Renal cortical epithelial cell (primary cell): ENCODE results near the gene ZMAT5. TPM values are rescaled to one million over a fixed set of nuclear protein-coding genes. Genes with fewer than 3 reads are reported as not detected.

Experiments
- DNase-seq: peaks from one replicate; pipeline ENCODE4 v3.0.0-alpha.2; 2011; ENCODE audit warnings: low read depth
- total RNA-seq: library from RNA; depleted of rRNA; stranded (reverse); fragments of >200 nt; gene quantifications from 2 replicates; pipeline ENCODE4 v1.2.3, GENCODE V29; 2014

The ZMAT5 gene
- total RNA-seq, 1 donor from 2014 or later: 14.5 TPM

- no peak for DNase-seq
Measured at GRCh38 chr22:29731058-29731850, 35.6 kb downstream of the ZMAT5 start.

DNA sequence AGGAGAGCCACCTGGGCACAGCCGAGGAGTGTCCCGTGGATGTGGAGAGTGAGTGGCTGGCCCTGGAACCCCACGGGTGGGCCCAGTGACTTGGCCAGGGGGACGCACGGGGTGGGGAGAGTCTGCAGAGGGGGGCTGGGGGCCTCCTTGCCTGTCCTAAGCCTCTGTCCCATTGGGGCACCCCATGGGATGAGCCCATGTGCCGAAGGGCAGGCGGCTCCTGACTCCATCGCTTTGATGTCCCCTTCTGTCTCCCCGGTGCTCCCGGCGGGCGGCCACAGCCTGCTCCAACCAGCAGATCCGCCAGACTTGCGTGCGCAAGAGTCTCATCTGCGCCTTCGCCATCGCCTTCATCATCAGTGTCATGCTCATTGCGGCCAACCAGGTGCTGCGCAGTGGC lies 37.6 kb downstream of the ZMAT5 start:
- DNase-seq: no peak

- DNase-seq: no peak
Measured at GRCh38 chr22:29727131-29727523, 39.7 kb downstream of the ZMAT5 start.

DNA sequence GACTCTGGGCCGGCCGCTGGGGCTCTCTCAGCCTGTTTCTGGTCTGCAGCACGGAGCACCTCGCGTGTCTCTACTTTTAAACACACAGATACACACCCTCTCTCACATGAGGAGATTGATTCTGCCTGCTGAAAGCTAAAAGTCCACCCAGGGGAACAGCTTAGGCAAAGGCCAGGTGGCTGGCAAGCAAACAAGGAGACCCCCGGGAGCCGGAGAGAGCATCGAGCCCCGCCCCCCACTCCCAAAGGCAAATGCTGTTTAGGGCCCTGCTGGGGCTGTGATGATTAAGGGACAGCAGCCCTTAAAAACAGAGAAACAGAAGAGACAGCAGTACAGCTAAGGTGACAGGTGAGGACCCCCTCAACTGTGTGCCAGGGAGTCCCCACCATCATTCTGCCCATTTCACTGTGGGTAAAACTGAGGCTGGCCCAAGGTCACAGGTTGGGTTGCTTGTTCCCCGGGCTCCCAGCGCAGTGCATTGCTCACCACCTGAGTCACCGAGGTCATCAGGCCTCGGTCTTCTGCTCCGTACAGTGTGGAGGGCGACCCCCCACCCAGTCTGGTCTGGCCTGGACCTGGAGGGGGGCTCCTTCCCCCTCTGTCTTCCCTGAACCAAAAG lies 40.2 kb downstream of the ZMAT5 start:
- no peak for DNase-seq

DNA sequence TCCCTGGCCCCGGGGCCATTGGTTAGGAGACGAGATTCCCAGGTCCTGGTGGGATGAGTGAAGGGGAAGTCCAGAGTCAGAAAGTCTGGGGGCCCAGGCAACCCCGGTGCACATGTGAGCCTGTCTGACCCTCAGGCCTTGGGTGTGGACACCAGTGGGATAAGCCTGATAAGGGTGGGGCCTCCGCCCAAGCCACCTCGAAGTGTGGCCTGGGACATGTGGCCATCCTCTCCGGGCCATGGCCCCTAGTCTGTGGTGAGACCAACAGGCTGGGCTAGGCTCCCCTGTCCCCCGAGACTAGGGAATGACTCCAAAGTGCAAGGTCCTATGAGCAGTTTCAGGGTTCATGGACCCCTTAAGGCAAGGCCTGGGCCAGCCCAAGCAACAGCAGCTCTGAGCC lies 40.7 kb downstream of the ZMAT5 start:
- DNase-seq: no peak

- no peak for DNase-seq
Measured at GRCh38 chr22:29724843-29725242, 42.0 kb downstream of the ZMAT5 start.

DNA sequence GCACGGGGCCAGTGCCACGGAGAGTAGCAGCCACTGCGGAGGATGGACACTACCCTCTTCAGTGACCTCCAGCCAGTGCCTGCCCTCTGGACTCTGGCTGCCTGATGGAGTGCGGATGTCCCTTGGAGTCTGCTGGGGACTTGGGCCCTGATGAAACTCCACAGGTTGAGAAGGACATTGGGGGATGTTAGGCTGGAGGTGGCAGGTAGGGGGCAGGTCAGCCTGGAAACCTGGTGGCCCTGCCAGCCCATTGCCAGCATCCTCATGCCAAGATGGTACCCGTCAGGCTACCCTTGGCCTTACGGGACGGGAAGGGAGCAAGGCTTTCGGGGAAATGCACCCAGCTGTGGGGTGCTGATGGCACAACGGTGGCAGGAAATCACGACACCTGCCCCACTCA lies 43.0 kb downstream of the ZMAT5 start:
- DNase-seq: no peak

DNA sequence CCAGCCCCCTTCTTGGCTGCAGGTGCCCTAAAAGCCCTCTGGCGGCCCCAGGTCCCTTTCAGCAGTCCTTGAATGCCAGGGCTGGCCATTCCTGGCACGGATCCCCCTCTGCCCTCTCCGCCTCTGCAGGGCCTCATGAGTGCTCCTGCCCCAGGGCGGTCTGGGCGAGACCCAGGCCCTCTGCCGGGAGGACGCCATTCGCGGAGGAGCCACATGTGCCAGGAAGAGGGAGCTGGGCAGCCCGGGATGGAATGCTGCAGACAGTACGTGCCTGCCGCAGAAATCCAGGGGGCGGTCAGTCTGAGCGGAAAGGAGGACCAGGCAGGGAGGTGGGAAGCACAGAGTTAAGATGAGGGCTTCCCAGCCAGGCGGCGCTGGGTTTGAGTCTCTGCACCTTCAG lies 44.2 kb downstream of the ZMAT5 start:
- DNase-seq: no peak

DNA sequence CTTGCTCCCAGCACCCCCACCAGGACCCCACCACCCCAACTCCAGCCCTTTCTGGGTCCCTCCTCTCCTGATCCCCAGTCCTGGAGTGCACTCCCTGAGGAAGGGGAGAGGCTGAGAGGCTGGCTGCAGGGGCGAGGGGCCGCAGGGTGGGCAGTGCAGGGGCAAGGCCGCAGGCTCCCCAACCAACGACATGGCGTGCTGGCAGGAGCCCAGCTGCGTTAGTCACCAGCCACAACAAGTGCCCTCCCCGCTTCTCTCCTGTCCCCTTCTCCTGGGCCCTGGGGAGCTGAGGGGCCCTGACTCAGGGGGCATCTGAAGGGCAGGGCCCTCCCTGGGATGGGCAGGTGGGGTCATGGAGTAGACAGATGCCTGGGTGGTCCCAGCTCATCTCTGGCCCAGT lies 44.7 kb downstream of the ZMAT5 start:
- no peak for DNase-seq

- no peak for DNase-seq
Measured at GRCh38 chr22:29720811-29721323, 45.9 kb downstream of the ZMAT5 start.

GRCh38 chr22:29719899-29720645 lies 46.7 kb downstream of the ZMAT5 start, which contains the start of gene CABP7:
Gene CABP7 (plus strand): TSS chr22:29720003. CDS start chr22:29720425, 422 bp downstream.
- no peak for DNase-seq

GRCh38 chr22:29718949-29719898 lies 47.6 kb downstream of the ZMAT5 start:
- no peak for DNase-seq

DNA sequence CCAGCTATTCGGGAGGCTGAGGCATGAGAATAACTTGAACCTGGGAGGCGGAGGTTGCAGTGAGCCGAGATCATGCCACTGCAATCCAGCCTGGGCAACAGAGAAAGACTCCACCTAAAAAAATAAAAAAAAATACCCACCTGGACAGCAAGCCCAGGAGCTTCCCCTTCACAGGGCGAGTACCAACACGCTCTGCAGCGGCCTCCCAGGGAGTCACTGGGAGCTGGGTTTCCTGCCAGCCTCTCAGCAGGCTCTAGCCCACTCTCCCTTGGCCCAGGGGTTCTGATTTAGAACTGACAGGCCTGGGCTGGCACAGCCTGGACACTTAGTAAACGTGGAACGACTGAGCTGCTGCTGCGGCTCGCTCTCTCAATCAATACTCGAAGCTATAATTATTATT lies 49.0 kb downstream of the ZMAT5 start:
- DNase-seq: no peak

DNA sequence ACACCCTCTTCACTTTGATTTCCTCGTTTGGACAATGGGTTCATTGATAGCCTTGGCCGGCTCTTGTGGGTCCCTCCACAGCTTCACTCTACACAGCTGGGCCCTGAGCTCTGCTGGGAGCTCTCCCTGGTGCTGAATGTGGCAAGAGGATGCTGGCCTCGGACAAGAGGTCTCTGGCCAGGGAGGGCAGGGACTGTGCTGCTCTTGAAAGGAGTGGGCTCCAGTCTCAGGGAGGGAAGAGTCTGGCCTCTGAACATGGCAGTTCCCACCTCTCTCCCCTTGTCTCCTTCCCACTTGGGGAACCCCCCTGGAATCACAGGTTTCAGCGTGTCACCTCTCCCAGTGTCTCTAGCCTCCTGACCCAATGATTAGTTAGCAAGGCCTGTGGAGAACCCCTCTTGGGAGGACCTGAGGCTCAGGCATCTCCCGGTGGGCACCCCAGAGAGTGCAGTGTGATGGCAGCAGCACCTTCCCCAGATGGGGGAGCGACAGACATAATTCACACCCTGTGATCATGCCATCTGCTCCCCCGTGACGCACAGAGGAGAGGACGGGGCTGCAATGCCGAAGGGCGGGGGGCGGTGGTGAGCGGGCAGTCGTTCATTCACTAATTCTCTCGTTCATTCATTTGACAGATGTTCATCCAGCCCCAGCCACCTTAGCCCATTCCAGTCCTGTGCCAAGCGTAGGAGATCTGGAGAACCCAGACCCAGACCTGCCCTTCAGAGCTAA lies 49.8 kb downstream of the ZMAT5 start:
- peak; percentile 60 for DNase-seq

DNA sequence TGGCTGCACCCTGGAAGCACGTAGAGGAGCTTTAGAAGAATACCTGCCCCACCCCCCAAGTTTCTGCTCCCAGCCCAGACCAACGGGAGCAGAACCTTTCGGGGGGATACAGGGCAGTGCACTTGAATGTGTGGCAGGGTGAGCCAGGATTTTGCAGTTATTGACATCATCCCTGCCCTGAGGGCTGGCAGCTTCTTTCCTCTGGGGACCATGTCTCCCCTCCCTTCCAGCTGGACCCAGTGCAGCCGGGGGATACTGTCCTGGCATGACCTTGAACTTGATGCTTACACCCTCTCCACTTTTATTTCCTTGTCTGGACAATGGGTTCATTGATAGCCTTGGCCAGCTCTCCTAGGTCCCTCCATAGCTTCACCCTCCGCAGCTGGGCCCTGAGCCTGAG lies 51.1 kb downstream of the ZMAT5 start:
- DNase-seq: no peak

DNA sequence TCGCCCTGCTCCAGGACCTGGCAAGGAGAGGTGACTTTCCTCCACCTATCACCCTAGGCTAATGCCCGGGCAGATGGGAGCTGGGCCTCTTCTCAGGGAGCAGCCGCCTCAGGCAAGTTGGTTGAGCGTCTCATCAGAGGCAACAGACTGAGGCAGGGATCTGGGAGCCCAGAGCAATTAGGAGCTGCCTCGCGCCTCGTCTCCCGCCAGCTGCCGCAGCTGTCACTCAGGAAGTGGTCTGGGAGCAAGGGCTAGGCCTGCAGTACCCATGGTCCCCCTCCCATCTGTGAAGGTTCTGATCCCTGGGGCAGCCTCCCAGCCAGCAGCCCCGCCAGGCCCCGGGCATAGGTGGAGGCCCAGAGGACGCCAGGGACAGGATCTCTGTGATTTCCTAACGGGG lies 51.6 kb downstream of the ZMAT5 start:
- DNase-seq: no peak

GRCh38 chr22:29713156-29713727 lies 53.6 kb downstream of the ZMAT5 start:
- no peak for DNase-seq

- DNase-seq: no peak
Measured at GRCh38 chr22:29712119-29712518, 54.7 kb downstream of the ZMAT5 start.

DNA sequence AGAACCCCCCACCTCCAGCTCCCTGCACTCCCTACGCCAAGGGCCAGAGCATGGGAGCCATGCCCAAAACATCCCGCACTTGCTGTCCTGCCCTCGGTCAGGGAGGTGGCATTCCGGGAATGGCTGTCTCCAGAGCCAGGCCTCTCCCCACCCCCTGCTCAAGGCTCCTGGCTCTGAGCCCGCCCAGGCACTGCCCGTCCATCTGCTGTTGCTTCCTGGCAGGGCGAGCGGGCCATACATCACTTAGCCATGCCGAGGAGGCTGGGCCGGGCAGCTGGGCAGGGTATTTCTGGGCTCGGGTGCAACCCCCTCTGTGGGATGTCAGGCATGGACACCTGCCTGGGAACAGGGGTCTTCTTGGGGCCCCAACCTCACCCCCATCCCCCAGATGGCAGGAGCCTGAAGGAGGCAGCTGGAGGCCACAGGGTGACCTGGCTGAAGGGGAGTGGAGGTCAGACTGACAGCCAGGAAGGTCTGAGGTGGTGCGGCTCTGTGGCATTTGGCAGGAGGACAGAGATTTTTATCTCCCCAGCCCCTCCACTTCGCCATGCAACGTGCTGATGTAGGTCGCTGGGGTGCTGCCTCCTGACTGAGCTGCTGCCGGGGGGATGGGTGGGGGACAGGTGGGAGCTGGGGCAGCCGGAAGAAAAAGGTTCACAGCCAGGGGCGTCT lies 55.7 kb downstream of the ZMAT5 start:
- DNase-seq: no peak

- no peak for DNase-seq
Measured at GRCh38 chr22:29710193-29710592, 56.6 kb downstream of the ZMAT5 start.
